Activated T-cell treated with anti-CD3 and anti-CD28 coated beads for 48 hours (primary cell): ENCODE results near the gene FOXS1.
"Not testable (repeated sequence)": the region's sequence is repeated elsewhere in the genome, so short reads cannot be mapped to it uniquely, and the experiment has no call there.

Source experiments
- DNase-seq: peaks from one replicate; pipeline ENCODE4 v3.0.0-alpha.2; 2020; ENCODE audit warnings: low read depth

FOXS1 gene

GRCh38 chr20:31822421-31823330 lies 22.7 kb downstream of the FOXS1 start:
- peak; percentile 70 for DNase-seq

GRCh38 chr20:31821427-31821826 lies 24.0 kb downstream of the FOXS1 start:
- DNase-seq = no peak

- DNase-seq = no peak
Observed at GRCh38 chr20:31820228-31820627, 25.2 kb downstream of the FOXS1 start.

- DNase-seq = no peak
Observed at GRCh38 chr20:31819083-31819784, 26.2 kb downstream of the FOXS1 start, which contains the start of gene MYLK2. TSS of gene MYLK2 (plus strand) at chr20:31819356. CDS start at chr20:31819581, 225 bp downstream.

- no peak for DNase-seq
Observed at GRCh38 chr20:31818376-31818908, 27.0 kb downstream of the FOXS1 start.

GRCh38 chr20:31817461-31817860 lies 27.9 kb downstream of the FOXS1 start:
- no peak for DNase-seq

- DNase-seq = no peak
Observed at GRCh38 chr20:31816221-31816620, 29.2 kb downstream of the FOXS1 start.

- DNase-seq = no peak
Observed at GRCh38 chr20:31815408-31816188, 29.8 kb downstream of the FOXS1 start.

GRCh38 chr20:31814142-31814541 lies 31.3 kb downstream of the FOXS1 start:
- DNase-seq = not testable (repeated sequence)

GRCh38 chr20:31813611-31814010 lies 31.8 kb downstream of the FOXS1 start:
- no peak for DNase-seq

- DNase-seq = no peak
Observed at GRCh38 chr20:31811796-31812728, 33.3 kb downstream of the FOXS1 start.

- no peak for DNase-seq
Observed at GRCh38 chr20:31811198-31811597, 34.2 kb downstream of the FOXS1 start.

GRCh38 chr20:31809661-31810060 lies 35.7 kb downstream of the FOXS1 start:
- DNase-seq = no peak

GRCh38 chr20:31808481-31808880 lies 36.9 kb downstream of the FOXS1 start:
- no peak for DNase-seq

GRCh38 chr20:31806564-31807355 lies 38.6 kb downstream of the FOXS1 start:
- no peak for DNase-seq

GRCh38 chr20:31803552-31804291 lies 41.7 kb downstream of the FOXS1 start:
- no peak for DNase-seq

GRCh38 chr20:31801508-31801907 lies 43.9 kb downstream of the FOXS1 start:
- no peak for DNase-seq

GRCh38 chr20:31797364-31797763 lies 48.0 kb downstream of the FOXS1 start:
- DNase-seq = no peak
